ENCODE results near the gene GOLGA6L2. TPM values are rescaled to one million over a fixed set of nuclear protein-coding genes. Genes with fewer than 3 reads are reported as not detected.

Gene GOLGA6L2
- polyA plus RNA-seq, 1 donor = not detected

Other genes starting within 250 kb of the GOLGA6L2 start
- not detected for gene GOLGA6L26, start 113.0 kb downstream of the GOLGA6L2 start, polyA plus RNA-seq
- gene GOLGA8S, start 92.5 kb downstream of the GOLGA6L2 start, polyA plus RNA-seq = 0.24 TPM
- gene MKRN3, start 118.4 kb upstream of the GOLGA6L2 start, polyA plus RNA-seq = 0.91 TPM
- 2.0 TPM for gene MAGEL2, start 200.6 kb upstream of the GOLGA6L2 start, polyA plus RNA-seq
- 67.1 TPM for gene NDN, start 240.1 kb upstream of the GOLGA6L2 start, polyA plus RNA-seq